ENCODE measurements around the gene KLF7.

KLF7 gene

GRCh38 chr2:207113414-207113813, 52.3 kb downstream of the KLF7 start:
- H3K27ac ChIP-seq = no peak overlapping the region
- no peak for TF ChIP-seq CTCF (IDR thresholded peaks at IDR 0.05)
- no peak for TF ChIP-seq ZFX (IDR thresholded peaks at IDR 0.05; ENCODE audit: borderline replicate concordance)

DNA sequence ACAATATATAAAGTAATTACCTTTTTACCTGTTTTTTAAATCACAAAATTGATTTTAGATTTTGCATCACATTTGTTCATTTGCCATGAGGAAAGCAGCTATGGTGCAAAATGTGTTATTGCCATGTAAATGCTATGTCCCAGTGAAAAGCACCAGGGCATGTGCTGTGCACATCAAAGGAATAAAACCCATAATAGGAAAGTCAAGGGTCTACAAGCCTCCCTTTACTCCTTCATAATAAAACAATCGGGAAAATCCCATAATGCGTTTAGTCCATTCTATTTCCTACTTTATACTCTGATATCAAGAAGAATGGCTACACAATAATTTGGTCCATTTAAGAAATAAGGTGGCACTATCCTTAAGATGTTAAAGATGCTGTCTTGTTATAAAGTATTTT, 53.0 kb downstream of the KLF7 start:
- TF ChIP-seq ZFX (IDR thresholded peaks at IDR 0.05; ENCODE audit: borderline replicate concordance) = no peak
- no peak for TF ChIP-seq CTCF (IDR thresholded peaks at IDR 0.05)
- no peak overlapping the region for H3K27ac ChIP-seq

DNA sequence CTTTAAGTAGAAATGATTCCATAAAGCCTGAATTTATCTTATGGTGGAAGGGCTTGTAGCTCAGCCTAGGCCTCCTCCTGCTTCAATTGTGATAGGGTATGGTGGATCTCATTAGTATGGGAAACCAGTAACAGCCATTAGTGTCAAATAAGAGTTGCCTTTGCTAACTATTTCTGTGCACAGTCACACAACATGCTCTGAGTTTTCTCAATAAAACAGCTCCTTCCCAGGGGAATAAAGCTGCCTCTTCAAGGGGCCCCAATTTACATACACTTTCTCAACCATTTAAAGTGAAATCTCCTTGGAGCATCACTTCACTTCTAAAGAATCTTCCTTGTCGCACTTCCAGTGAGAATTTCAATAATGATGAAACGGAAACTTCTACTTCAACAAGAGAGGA, 53.4 kb downstream of the KLF7 start:
- TF ChIP-seq ZFX (IDR thresholded peaks at IDR 0.05; ENCODE audit: borderline replicate concordance) (no peak), CTCF (IDR thresholded peaks at IDR 0.05) (no peak)

DNA sequence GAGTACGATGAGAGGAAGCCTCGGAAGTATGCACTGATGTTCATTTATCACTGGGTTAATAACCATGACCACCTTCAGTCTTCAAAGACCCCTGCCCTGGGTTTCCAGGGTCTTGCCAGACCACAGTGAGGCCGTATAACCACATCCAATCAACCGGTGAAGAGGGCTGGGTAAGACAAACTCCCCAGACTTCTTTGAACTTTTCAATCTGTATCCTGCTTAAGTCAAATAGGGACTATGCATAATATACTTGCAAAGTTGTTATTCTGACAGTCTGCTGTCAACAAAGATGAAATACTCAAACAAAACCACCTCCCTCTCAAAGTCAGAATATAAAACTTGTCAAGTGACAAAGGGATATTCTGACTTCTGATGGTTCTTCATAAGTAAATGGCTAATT, 54.0 kb downstream of the KLF7 start:
- TF ChIP-seq CTCF (IDR thresholded peaks at IDR 0.05) (no peak), ZFX (IDR thresholded peaks at IDR 0.05; ENCODE audit: borderline replicate concordance) (no peak)
- no peak overlapping the region for H3K27ac ChIP-seq

More for the DNA sequence above, 53.4 kb downstream of the KLF7 start:
- no peak overlapping the region for H3K27ac ChIP-seq

DNA sequence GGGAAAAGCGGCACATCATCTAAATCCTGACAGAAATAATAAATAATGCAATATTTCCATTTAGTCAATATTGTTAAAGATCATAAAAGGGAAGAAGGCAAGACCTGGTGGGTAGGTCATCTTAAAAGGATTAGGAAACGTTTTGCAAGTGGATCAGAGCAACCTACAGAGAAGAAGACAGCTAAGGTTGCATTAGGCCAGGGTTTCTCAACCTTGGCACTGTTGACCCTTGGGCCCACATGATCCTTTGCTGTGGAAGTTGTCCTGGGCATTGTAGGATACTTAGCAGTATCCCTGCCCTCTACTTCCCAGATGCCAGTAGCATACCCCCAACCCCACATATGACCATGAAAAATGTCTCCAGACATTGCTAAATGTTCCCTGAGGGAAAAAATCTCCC, 55.0 kb downstream of the KLF7 start:
- TF ChIP-seq ZFX (IDR thresholded peaks at IDR 0.05; ENCODE audit: borderline replicate concordance) (no peak), CTCF (IDR thresholded peaks at IDR 0.05) (no peak)
- H3K27ac ChIP-seq = no peak overlapping the region

- H3K27ac ChIP-seq = no peak overlapping the region
- TF ChIP-seq CTCF (IDR thresholded peaks at IDR 0.05) (no peak), ZFX (IDR thresholded peaks at IDR 0.05; ENCODE audit: borderline replicate concordance) (no peak)
These were observed 55.4 kb downstream of the KLF7 start for GRCh38 chr2:207110310-207110709.

GRCh38 chr2:207109768-207110167, 56.0 kb downstream of the KLF7 start:
- TF ChIP-seq ZFX (IDR thresholded peaks at IDR 0.05; ENCODE audit: borderline replicate concordance) (no peak), CTCF (IDR thresholded peaks at IDR 0.05) (no peak)
- no peak overlapping the region for H3K27ac ChIP-seq

All from 22Rv1 (cell line).